Subcutaneous adipose tissue (tissue), 4 donors: Measurements from ENCODE around the gene CRACR2B. TPM values are rescaled to one million over a fixed set of nuclear protein-coding genes. Genes with fewer than 3 reads are reported as not detected.

Experiments
- total RNA-seq, 4 donors: library from RNA; depleted of rRNA; stranded (reverse); fragments of >200 nt; gene quantifications; one replicate each; pipeline ENCODE4 v1.1.0, GENCODE V29; 2016
- TF ChIP-seq, protein P1 (sequence below): fragments of 450-650 bp; IDR thresholded peaks from one replicate; pipeline ENCODE4 v1.5.1; 2016; ENCODE audit warnings: low read depth, mild to moderate bottlenecking, control low read depth, antibody characterized with exemption, moderate library complexity

CRACR2B gene
- total RNA-seq, 4 donors from 2014 or later: 2.3 to 44.6 (median 9.7) TPM

DNA sequence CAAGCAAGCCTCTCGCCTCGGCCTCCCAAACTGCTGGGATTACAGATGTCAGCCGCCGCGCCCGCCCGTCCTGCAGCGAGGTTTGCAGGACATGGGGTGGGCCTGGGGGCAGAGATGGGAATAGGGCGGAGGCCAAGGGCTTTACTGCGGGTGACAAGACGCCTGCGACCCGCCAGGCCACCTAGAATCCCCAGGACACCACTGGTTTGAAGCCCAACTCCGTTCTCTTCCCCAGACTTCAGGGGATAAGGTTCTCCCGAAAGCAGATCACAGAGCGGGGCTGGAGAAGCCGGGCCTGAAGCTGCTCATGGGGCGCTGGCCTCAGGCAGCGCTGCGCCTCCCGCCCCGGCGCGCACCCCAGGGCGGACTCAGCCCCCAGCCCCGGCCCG lies 14.3 kb downstream of the CRACR2B start:
- TF ChIP-seq, protein P1, sequence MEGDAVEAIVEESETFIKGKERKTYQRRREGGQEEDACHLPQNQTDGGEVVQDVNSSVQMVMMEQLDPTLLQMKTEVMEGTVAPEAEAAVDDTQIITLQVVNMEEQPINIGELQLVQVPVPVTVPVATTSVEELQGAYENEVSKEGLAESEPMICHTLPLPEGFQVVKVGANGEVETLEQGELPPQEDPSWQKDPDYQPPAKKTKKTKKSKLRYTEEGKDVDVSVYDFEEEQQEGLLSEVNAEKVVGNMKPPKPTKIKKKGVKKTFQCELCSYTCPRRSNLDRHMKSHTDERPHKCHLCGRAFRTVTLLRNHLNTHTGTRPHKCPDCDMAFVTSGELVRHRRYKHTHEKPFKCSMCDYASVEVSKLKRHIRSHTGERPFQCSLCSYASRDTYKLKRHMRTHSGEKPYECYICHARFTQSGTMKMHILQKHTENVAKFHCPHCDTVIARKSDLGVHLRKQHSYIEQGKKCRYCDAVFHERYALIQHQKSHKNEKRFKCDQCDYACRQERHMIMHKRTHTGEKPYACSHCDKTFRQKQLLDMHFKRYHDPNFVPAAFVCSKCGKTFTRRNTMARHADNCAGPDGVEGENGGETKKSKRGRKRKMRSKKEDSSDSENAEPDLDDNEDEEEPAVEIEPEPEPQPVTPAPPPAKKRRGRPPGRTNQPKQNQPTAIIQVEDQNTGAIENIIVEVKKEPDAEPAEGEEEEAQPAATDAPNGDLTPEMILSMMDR: no peak

DNA sequence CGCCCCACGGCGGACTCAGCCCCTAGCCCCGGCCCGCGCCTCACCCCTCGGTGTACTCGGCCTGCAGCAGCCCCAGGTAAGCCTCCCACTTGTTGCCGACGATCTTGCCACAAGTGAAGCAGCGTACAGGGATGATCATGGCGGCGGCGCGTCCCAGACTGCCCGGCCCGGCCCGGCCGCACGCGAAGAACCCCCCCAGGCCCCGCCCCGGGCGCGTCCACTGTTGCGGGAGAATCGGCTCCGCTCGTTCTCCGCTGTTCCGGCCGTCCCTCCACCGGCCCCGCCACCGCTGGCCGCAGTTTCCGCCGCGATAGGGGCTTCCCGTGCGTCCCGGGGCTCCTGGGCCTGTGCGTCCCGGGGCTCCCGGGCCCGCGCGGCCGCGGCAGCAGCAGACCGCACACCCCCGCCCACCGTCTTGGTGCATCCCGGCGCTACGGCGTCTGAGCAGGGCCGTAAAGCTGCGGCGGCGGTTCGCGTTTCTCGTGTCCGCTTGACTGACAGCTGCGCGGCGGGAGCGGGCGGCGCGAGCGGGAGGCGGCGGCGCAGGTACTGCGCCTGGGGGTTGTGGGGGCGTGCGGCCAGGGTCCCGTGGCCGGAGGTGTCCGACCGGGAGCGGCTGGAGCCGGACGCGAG lies 14.8 kb downstream of the CRACR2B start, which contains the start of the genes POLR2L and TSPAN4:
Gene POLR2L (minus strand): TSS at position 160 of the 633 bp plus-strand sequence. CDS start 21 bp downstream, at position 139.
Gene TSPAN4 (plus strand): TSS at position 483 of the 633 bp plus-strand sequence. CDS start 7,453 bp downstream, outside the sequence.
- TF ChIP-seq, protein P1: no peak

DNA sequence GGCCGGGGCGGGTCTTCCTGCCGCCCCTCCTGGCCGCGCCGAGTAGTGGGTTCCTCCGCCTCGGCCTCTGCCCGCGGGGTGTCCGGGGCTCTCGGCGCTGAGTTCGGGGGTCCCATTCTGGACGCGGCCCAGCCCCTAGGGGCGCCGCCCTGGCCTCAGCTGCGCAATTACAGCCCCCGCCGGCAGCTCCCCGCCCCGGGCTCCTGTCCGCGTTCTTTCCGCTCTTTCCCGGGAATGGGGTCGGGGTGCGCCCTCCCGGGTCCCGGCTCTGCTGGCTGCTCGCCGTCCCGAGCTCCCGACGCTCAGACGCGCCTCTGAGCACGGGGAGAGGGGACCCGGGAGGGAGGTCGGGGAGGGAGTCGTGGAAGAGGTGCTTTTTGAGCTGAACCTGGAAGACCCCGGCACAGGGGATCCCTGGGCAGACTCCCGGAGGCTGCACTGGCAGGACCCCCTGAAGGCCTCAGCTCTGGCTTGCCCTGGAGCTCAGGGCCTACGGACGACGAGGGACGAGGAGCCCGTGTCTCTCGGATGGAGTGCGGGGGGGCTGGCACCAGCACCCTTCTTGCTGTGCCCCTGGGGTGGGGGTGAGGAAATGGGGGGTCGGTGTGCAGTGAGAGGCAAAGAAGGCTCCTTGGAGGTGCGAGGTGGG lies 15.5 kb downstream of the CRACR2B start:
- TF ChIP-seq, protein P1: no peak

DNA sequence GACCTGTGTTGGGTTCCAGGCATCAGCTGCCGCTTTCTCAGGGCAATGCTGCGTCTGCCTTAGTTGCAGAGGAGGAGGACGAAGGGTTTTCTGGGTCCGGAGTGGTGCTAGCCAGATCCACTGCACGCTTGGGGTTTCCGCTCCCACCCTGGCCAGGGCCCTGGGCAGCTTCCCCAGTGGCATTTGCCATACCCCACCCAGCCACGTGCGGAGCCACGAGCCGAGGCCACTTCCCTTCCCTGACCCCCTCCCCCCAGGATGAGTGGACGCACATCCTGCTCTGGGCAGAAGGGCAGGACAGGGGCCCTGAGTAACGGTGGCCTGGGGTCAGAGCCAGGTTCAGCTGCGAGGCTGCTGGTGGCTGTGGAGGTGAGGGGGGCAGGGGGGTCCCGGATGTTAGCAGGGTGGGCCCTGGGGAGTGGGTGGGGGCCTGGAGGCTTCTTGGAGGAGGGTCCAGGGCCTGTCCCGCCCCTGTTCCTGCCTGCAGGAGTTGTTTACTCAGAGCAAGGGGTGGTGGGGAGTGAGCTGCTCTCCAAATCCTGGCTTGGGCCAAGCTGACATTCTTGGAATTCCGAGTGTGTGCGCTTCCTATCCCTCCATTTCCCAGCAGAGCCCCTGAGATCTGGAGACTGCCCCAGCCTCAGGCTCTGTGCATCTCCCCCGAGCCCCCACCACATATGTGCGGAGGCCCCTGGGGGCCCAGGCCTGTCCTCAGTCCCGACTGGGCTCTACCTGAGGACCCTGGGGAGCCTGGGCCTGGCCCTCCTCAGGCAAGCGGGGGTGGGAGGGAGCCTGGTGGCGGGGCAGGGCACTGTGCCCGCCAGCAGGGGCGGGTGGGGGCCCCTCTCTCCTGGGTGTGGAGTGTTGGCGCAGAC lies 16.3 kb downstream of the CRACR2B start:
- TF ChIP-seq, protein P1: no peak

DNA sequence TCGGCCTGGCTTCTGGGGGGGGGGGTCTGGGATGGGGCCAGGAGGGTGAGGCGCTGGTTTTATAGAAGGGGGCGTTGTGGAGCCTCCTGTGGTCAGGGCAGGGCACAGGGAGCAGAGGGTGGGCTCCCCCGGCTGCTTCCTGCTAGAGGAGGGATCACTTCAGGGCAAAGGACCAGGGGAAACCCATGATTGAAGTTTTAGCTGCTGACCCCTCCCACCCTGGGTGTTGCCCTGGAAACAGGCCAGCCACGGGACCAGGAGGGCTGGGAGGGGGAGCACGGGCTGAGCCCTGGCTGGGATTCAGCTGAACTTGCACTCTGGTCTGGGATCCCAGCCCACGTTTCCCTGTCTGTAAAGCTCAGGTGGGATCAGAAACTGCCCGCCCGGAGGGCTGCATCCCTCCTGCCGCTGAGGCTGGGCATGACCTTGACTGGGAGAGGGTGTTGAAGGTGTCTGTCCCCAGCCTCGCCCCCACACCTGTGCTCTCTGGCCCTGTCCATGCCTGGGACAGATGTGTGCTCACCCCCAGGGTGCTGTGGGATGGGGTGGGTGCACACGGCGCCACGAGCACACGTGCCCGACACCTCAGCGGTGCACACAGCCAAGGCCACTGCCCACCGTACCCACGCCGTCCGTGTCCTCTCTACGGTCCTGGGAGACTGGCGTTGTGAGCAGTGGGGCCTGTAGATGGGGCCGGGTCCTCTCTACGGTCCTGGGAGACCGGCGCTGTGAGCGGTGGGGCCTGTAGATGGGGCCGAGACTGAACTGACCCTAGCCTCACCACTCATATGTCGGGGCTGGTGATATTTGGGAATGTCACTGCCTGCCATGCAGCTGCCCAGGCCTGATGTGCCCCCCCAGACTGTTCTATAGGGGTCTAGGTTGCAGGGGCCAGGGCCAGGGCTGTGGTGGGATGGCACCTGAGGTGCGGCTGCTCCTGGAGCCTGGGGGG lies 17.2 kb downstream of the CRACR2B start:
- TF ChIP-seq, protein P1: no peak

DNA sequence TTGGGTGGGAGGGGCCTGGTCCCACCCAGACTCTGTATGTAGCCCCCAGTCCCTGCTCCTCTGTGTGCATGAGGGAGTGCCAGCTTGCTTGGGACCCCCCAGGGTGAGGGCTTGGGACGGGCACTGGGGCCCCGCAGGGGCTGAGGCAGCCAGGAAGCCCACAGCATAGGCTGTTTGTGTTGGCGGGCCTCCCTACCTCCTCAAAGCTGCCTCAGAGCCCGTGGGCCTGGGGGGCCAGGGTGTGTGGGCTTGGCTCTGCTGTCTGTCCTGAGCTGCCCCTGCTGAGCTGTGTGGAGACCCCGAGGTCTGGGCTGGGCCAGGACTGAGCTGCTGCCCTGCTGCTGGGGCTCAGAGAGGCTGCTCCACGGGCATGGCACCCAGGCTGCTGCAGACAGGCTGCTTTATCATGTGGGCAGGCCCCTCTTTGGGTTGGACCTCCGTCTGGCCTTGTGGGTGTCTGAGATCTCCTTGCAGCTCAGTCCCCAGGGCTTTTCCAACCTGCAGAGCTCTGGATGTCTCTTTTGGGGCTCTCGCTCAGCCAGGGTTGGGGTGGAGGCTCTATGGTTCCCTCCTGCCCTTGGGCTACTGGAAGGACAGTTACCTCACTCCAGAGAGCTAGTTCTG lies 18.3 kb downstream of the CRACR2B start:
- TF ChIP-seq, protein P1: no peak
